Measurements from ENCODE around the gene CLIP2. TPM values are rescaled to one million over a fixed set of nuclear protein-coding genes. Genes with fewer than 3 reads are reported as not detected.
"Not testable (repeated sequence)": the region's sequence is repeated elsewhere in the genome, so short reads cannot be mapped to it uniquely, and the experiment has no call there.

Gene CLIP2
- total RNA-seq, 1 experiment from 2014 or later = 6.9 TPM

DNA sequence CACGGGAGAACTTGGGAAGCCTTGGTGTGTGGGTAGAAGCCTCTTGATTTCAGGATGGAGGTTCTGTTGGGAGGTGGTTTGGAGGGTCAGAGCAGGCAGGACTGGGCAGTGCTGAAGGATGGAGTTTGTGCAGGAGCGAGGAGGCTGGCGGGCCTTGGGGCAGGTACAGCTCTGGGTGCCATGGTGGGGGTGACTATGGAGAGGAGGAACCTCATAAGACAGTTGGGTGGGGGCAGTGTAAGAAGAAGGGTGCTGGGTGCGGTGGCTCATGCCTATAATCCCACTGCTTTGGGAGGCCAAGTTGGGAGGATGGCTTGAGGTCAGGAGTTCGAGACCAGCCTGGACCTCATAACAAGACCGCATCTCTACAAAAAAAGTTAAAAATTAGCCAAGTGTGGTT, 109.8 kb downstream of the CLIP2 start:
- Histone ChIP-seq H3K9me3 (no peaks in the 10 kb centered on the region), H3K27me3 (no peaks in the 10 kb centered on the region), H3K36me3 (no peaks in the 10 kb centered on the region), H3K4me3 (no peak overlapping the region)
- no peak for DNase-seq

DNA sequence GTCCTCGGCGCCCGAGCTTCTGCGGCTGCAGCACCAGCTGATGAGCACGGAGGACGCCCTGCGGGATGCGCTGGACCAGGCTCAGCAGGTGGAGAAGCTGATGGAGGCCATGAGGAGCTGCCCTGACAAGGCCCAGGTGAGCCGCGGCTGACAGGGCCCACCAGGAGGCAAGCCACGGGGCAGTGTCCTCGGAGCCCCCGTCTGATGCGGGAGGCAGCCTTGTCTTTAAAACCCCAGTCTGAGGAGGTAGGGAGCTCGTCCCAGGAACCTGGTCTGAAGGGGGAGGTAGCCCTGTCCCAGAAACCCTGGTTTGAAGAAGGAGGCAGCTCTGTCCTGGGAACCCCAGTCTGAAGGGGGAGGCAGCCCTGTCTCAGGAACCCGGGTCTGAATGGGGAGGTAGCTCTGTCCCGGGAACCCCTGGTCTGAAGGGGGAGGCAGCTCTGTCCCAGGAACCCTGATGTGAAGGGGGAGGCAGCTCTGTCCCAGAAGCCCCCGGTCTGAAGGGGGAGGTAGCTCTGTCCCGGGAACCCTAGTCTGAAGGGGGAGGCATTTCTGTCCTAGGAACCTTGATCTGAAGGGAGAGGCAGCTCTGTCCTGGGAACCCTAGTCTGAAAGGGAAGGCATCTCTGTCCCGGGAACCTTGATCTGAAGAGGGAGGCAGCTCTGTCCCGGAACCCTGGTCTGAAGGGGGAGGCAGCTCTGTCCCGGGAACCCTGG, 111.4 kb downstream of the CLIP2 start:
- no peaks in the 10 kb centered on the region for H3K9me3 ChIP-seq
- DNase-seq = no peak
- no peak overlapping the region for H3K4me3 ChIP-seq
- H3K27me3 ChIP-seq = no peaks in the 10 kb centered on the region
- no peaks in the 10 kb centered on the region for H3K36me3 ChIP-seq

DNA sequence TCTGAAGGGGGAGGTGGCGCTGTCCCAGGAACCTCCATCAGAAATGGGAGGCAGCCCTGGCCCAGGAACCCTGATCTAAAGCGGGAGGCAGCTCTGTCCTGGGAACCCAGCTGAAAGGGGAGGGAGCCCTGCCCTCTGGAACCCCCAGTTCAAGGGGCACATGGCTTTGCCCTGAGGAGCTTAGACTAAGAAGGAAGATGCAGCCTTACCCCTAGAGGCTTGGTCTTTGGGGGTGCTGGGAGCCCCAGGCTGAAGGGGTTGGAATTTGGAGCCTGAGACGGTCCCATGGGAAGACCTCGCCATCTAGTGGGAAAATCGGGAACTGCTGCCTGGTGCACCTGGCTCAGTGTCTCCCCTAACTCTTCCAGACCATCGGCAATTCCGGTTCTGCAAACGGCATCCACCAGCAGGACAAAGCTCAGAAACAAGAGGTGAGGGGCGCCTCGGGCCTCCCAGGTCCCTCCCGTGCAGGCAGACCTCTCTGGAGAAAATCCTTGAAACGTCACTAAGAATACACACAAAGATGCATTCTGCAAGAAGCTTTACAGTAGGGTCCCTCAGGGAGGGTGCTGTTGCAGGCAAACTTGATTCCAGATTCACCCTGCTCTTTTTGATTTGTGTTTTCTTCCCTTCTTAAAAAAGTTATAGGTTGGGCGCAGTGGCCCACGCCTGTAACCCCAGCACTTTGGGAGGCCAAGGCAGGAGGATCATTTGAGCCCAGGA, 112.1 kb downstream of the CLIP2 start:
- Histone ChIP-seq H3K27me3 (no peaks in the 10 kb centered on the region), H3K4me3 (no peak overlapping the region), H3K9me3 (no peaks in the 10 kb centered on the region), H3K36me3 (no peaks in the 10 kb centered on the region)
- DNase-seq = peak; percentile 25

DNA sequence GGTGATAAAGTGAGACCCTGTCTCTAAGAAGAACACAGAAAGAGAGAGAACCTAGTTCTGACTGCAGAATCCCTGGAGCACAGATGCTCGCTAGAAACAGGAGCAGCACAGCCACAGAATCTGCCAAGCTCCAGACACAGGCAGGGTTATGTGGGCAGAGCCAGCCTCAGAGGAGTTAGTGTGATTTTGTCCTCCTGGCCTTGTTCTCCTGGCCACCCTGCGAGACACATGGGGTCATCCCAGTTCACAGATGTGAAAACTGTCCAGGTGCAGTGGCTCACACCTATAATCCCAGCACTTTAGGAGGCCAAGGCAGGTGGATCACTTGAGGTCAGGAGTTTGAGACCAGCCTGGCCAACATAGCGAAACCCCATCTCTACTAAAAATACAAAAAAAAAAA, 113.5 kb downstream of the CLIP2 start:
- not testable (repeated sequence) for H3K36me3 ChIP-seq, H3K4me3 ChIP-seq, H3K27me3 ChIP-seq, DNase-seq, H3K9me3 ChIP-seq

DNA sequence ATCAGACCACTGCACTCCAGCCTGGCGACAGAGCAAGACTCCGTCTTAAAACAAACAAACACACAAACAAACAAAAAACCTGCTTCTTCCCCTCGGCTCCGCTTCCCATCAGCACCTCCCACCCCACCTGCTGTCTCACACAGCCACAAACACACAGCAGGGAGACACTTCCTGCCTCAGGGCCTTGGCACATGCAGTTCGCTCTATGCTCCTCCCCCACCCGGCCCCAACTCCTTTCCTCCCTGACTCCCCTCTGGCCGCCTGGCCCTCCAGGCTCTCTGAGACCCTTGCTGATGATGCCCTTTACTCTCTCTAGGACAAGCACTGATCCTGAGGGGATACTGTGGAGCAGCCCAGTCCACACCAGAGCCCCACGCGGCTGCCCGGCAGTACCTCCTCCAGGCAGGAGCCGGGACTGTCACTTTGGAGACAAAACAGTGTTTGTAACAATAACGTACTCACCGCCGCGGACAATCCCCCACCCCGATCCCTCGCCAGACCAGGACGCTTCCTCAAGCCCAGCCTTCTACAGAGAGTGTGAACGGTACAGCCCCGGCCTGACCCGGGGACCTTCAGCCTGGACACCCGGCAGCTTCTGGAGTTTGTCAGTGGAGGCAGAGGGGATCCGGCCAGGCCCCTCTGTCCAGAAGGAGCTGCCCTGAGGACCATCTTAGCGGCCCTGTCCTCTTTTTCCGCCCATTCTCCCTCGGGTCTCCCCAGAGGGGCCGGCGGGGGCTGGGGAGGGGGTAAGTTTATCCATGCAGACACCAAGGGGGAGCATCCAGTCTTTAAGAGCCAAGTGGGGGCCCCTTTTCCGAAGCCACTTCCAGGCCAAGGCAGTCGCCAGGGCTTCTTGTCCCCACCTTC, 114.5 kb downstream of the CLIP2 start:
- Histone ChIP-seq H3K9me3 (no peaks in the 10 kb centered on the region), H3K36me3 (no peaks in the 10 kb centered on the region), H3K27me3 (no peaks in the 10 kb centered on the region), H3K4me3 (no peak overlapping the region)
- DNase-seq = no peak

DNA sequence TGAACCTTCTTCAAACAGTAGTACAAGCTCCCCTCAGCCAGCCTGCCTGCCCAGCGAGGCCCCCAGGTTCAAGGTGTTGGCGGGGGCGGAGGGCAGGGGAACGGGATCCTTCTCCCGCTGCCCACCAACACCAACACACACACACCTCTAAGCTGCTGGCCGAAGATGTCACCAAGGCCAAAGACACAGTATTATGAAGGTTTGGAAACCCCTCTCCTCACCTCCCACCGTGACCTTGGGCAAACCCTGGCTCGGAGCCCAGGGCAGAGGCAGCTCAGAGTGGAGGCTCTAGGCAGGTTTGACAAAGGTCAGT, 115.1 kb downstream of the CLIP2 start:
- Histone ChIP-seq H3K9me3 (no peaks in the 10 kb centered on the region), H3K27me3 (no peaks in the 10 kb centered on the region), H3K36me3 (no peaks in the 10 kb centered on the region), H3K4me3 (no peak overlapping the region)
- DNase-seq = no peak

DNA sequence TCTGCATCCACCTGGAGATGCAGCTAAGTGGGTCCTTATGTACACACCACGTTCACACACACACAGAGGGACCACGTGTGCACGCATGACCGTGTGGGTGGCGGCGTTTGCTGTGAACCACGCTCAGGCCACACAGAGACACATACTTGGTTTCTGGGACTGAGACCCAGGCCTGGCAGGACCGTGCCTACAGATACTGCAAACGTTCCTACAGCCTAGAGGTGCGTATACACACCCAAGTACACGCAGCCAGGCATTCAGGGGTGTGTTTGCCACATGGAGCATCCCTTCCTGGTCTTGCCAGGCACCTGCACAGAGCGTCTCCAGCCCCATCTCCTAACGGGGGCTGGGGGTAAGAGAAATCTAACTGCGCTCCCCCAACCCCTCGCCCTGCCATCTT, 115.5 kb downstream of the CLIP2 start:
- no peak overlapping the region for H3K4me3 ChIP-seq
- no peaks in the 10 kb centered on the region for H3K9me3 ChIP-seq
- no peaks in the 10 kb centered on the region for H3K27me3 ChIP-seq
- no peaks in the 10 kb centered on the region for H3K36me3 ChIP-seq
- no peak for DNase-seq

DNA sequence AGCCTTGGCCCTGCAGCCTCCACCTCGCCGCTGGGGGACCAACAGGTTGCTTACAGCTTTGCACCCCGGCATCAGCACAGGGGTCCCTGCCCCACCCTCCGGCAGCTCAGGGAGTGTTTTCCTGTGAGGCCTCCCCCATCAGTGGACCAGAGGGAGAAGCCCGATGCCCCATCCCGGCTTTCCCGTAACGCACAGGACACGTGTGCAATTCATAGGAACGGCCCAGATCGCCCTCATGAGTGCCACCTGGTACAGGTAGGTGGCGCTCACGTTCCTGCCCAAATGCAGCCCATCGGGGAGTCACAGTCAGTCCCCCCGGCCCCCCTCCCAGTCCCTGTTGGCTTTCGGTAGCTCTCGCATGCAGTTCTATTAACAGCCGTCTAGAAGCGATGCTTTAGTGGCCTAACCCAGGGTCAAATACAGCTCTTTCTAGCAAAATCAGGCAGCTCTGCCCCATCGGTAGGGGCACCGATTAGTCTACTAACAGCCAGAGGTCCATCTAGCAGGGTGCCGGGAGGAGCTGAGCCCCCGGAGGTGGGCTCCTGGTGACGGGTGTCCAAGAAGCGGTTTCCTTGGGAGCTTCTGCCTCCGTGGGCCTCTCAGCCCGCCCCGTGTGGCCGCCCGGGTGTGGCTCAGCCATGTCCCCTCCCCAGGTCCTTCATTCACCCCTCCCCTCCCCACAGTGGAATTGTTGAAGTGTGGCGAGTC, 116.1 kb downstream of the CLIP2 start:
- H3K9me3 ChIP-seq = no peaks in the 10 kb centered on the region
- no peak overlapping the region for H3K4me3 ChIP-seq
- H3K27me3 ChIP-seq = no peaks in the 10 kb centered on the region
- H3K36me3 ChIP-seq = no peaks in the 10 kb centered on the region
- no peak for DNase-seq

DNA sequence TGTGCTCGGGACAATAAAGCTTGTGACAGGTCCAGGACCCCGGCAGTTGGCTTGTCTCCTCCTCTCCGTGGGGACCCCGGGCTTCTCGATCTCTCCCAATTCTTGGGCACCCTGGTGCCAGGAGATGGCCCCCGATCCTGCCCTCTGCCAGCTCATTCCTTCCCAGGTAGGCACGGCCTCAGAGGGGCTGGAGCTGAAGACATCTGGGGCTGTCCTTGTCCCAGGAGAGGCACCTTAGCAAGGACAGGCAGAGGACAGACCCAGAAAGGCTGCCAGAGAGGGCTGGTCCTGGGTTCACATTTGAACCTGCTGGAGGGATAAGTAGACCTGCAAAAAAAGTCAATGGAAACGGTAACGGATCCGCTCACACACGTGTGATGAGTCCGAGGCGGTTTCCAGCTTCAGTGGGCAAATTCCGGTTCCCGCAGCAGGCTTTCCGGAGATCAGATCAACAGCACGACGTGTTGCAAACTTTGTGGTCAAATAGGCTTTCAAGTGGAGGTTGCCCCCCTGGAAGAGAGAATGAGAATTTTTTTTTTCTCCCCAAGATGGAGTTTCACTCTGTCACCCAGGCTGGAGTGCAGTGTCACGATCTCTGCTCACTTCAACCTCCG, 116.8 kb downstream of the CLIP2 start:
- Histone ChIP-seq H3K36me3 (no peaks in the 10 kb centered on the region), H3K4me3 (no peak overlapping the region), H3K9me3 (no peaks in the 10 kb centered on the region), H3K27me3 (no peaks in the 10 kb centered on the region)
- no peak for DNase-seq

DNA sequence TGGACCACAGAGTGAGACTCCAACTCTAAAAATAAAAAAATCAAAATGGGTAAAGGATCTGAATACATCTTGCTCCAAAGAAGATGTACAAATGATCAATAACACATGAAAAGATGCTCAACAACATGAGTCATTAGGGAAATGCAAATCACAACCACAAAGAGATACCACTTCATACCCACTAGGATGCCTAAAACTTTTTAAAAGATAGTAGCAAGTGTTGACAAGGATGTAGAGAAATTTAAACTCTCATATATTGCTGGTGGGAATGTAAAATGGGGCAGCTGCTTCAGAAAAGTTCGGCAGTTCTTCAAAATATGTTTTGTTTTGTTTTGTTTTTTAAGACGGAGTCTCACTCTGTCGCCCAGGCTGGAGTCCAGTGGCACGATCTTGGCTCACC, 118.8 kb downstream of the CLIP2 start:
- Histone ChIP-seq H3K9me3 (no peaks in the 10 kb centered on the region), H3K27me3 (no peaks in the 10 kb centered on the region), H3K36me3 (no peaks in the 10 kb centered on the region), H3K4me3 (no peak overlapping the region)
- no peak for DNase-seq

DNA sequence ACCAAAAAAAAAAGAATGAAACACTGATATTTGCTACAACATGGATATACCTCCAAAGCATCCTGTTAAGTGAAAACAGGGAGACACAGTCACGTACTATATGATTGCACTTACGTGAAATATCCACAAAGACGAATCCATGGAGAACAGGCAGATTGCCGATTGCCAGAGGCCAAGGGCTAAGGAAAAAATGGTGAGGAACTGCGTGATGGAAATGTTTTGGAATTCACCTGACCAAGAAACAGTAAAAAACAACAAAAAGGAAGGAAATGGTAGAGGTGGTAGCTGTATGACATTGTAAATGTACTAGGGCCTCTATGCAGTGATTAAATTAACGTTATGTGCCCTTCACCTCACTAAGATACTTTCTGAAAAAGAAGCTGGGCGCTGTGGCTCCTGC, 120.4 kb downstream of the CLIP2 start:
- Histone ChIP-seq H3K27me3 (no peaks in the 10 kb centered on the region), H3K36me3 (no peaks in the 10 kb centered on the region), H3K4me3 (no peak overlapping the region), H3K9me3 (no peaks in the 10 kb centered on the region)
- no peak for DNase-seq

DNA sequence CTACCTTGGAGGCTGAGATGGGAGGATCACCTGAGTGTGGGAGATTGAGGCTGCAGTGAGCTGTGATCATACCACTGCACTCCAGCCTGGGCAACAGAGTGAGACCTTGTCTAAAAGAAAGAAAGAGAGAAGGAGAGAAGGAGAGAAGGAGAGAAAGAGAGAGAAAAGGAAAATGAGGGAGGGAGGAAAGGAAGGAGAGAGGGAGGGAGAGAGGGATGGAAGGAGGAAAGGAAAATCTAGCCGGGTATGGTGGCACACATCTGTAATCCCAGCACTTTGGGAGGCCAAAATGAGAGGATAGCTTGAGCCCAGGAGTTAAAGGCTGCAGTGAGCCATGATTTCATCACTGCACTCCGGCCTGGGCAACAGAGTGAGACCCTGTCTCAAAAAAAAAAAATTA, 121.6 kb downstream of the CLIP2 start:
- Histone ChIP-seq H3K36me3 (no peaks in the 10 kb centered on the region), H3K27me3 (no peaks in the 10 kb centered on the region), H3K4me3 (no peak overlapping the region), H3K9me3 (no peaks in the 10 kb centered on the region)
- DNase-seq = no peak

DNA sequence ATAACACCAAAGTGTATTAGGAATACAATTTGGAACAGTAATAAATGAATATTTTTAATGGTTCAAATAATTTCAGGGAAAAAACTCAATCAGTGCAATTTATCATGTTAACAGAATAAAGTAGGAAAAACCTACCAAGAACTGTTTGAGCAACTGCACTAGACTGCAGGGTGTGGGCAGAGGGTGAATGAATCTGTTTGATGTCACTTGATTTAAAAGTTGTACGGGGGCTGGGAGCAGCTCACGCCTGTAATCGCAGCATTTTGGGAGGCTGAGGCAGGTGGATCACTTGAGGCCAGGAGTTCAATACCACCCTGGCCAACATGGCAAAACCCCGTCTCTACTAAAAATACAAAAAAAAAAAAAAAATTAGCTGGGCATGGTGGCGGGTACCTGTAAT, 122.4 kb downstream of the CLIP2 start:
- not testable (repeated sequence) for H3K9me3 ChIP-seq, H3K4me3 ChIP-seq, H3K27me3 ChIP-seq, DNase-seq, H3K36me3 ChIP-seq

DNA sequence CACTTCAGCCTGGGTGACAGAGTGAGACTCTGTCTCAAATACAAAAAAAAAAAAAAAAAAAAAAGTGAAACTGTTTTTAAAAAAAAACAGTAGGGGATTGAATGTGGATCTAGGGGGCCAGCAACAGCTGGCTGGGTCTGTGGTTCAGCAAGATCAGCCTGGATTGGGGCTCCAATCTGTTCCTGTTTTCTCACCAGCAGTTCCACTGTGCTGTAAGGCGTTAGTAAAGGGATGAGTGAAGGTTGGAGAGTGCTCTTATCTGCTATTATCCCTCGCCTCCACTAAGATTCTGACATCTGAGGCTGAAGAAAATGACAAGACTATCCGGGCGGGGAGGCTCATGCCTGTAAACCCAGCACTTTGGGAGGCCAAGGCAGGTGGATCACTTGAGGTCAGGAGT, 122.8 kb downstream of the CLIP2 start:
- Histone ChIP-seq H3K36me3 (no peaks in the 10 kb centered on the region), H3K27me3 (no peaks in the 10 kb centered on the region), H3K4me3 (no peak overlapping the region), H3K9me3 (no peaks in the 10 kb centered on the region)
- no peak for DNase-seq

DNA sequence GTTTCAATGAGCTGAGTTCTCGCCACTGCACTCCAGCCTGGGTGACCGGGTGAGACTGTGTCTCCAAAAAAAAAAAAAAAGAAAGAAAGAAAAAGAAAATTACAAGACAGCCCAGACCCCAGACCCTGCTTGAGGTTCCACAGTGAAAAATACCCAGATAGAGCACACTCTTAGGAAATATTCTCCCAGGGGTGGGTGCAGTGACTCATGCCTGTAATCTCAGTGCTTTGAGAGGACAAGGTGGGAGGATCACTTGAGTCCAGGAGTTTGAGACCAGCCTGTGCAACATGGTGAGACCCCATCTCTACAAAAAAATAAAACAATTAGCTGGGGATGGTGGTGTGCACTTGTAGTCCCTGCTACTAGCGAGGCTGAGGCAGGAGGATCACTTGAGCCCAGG, 123.4 kb downstream of the CLIP2 start:
- Histone ChIP-seq H3K9me3 (no peaks in the 10 kb centered on the region), H3K36me3 (no peaks in the 10 kb centered on the region), H3K27me3 (no peaks in the 10 kb centered on the region), H3K4me3 (no peak overlapping the region)
- no peak for DNase-seq

DNA sequence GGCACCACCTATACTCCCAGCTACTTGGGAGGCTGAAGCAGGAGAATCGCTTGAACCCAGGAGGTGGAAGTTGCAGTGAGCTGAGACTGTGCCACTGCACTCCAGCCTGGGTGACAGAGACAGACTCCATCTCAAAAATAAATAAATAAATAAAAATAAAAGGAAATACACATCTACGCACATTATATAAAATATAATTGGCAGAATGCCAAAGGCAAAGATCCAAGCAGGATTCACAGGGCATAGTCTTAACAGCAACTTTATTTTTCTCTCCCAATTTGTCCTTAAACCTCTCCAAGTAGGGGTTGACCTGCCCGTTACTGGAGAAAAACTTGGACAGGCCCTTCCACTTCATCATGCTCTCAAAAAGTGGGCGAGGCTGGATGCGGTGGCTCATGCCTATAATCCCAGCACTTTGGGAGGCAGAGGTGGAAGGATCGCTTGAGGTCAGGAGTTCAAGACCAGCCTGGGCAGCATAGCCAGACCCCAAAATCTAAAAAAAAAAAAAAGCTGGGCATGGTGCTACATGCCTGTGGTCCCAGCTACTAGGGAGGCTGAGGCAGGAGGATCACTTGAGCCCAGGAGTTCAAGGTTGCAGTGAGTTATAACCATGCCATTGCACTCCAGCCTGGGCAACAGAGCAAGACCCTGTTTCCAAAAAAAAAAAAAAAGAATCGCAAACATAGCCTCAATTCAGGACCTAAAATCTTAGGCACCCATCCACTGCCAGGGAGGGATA, 125.6 kb downstream of the CLIP2 start:
- DNase-seq, H3K27me3 ChIP-seq, H3K4me3 ChIP-seq, H3K36me3 ChIP-seq, H3K9me3 ChIP-seq: not testable (repeated sequence)
